ENCODE results near the gene VILL.

DNA sequence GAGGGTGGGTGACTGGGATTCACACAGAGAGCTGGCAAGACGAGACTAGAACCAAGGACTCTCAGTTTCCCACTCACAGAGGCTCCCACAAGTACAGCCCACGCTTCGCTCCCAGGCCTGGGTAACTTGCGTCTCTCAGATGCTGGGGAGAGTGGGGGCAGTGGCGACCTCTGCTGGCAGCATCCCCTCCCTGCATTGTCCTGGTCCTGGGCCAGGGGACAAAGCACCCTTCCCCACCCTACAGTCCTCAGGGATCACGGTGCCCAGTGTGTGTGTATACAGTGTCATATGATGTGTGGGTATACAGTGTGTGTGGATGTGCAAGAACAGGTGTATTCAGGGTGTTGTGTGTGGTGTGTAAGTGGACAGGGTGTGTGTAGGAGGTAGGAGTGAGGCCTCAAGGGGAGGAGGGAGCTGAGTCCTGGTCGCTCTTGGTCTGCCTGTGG, 12.8 kb downstream of the VILL start:
- no peak for TF ChIP-seq TAF1 (IDR thresholded peaks at IDR 0.05; ENCODE audit: low read depth, low read length)
- no peak for TF ChIP-seq POLR2A (IDR thresholded peaks at IDR 0.05; ENCODE audit: low read depth, low read length)

Data from GM12891 (cell line).